ENCODE data around the gene C1QL2.

The C1QL2 gene

DNA sequence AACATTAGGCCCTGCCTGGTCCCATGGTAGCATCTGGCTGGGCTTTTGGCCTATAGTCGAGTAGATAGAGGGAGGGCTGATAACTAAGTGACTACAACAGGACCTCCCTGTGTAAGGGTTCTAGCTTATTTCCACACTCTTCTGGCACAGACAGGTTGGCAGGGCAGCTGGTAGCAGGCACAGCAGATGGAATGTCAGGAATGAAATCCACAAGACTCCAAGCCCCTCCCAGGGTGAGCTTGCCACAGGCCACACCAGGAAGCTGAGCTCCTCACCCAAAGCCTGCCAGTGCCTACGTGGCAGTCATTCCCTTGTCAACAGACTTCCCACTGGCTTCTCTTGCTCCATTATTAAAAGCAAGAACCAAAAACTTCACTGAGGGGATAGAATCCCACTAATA is 20.7 kb upstream of the C1QL2 start:
- DNase-seq (ENCODE audit: low spot score), result no peak

DNA sequence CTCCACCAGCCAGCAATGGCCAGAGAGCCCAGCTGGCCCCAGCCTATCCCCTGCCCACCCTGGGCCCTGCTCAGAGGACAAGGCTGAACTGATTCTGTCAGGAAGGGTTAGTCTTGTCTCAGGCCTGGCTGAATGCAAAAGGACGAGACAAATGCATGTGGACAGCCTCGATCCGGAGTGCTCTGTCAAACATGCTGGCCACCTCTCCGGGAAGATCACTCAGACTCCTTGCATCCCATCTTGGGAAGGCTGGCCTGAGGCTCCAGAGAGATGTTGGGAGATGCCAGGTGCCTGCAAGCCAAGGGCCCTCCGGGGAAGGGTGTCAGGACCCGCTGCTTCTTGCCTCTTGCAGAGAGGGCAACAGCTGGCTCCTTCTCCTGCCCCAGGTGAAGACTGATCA is 20.2 kb upstream of the C1QL2 start:
- DNase-seq (ENCODE audit: low spot score), result no peak

DNA sequence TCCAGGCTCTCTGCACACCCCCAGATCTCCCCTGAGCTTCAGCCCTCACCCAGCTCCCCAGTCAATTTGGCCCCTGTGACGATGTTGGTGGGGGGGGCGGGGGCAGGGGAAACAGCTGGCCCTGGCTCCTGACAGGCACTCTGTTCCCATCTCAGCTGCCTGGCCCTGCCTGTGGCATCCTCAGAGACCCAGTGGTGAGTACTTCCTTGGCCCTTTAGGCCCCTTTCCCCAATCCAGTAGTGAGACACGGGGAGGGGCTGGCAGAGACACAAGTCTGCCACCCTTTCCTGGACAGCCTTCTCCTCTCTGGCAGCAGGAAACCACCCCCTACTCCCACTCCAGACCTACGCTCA is 19.3 kb upstream of the C1QL2 start:
- no peak for DNase-seq (ENCODE audit: low spot score)

DNA sequence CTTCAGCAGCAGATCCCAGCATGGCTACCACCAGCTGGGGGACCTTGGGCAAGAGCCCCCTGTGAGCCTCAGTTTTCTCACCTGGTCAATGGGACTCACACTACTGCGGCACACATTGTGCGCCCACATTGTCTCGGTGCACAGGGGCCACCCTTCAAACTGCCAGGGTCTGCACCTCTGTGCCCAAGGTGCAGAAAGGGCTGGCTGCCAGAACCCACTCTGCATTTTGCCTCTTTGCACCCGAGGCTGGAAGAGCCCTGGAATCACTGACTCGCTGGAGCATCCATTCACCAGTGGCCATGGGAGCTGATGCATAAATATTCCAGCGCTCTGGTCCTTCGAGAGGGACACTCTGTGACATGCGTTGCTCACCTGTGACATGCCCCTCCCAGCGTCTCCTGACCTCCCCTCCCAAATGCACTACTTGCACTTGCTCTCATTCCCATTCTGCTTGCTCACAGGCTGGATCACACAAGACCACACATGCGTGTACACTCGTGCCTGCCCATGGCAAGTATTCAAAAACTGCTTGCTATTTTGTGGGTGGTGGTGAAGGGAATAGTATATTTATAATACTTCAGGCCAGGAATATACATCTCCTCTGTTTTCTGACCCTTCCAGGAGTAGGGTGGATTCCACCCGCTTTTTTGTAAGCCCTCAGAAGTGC is 18.8 kb upstream of the C1QL2 start:
- no peak for DNase-seq (ENCODE audit: low spot score)

DNA sequence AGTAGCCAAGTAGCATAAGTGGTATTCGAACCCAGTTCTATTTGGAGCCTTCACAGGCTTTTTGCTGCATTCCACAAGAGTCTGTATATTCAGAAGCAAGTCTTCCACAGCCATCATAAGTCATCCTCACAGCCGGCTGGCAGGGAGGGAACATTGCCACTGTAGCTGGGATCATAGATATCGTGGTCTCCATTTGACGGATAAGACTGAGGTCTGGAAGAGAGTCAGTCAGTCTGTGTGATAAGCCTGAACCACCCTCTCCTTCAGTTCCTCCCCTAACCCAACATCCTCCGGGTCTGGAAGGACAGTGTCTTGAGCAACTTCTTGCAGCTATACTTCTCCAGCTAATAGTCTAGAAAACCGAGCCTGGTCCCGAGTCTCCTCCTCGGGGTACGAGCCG is 17.0 kb upstream of the C1QL2 start:
- DNase-seq (ENCODE audit: low spot score), result no peak

DNA sequence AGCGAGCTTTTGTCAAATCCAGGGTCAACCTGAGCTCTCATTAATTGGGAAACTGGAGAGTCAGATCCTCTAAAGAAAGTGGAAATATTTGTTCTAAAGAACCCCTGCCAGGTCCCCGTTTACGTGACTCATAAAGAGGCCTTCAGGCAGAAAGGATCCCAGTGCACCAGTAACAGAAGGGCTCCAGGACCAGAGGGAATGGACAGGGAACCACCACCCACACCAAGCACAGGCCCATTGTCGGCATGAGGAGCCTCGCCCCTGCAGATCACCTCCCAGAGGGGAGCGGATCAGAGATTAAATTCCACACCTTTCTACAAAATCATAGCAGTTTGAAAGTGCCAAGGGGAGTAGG is 16.4 kb upstream of the C1QL2 start:
- DNase-seq (ENCODE audit: low spot score), result no peak

DNA sequence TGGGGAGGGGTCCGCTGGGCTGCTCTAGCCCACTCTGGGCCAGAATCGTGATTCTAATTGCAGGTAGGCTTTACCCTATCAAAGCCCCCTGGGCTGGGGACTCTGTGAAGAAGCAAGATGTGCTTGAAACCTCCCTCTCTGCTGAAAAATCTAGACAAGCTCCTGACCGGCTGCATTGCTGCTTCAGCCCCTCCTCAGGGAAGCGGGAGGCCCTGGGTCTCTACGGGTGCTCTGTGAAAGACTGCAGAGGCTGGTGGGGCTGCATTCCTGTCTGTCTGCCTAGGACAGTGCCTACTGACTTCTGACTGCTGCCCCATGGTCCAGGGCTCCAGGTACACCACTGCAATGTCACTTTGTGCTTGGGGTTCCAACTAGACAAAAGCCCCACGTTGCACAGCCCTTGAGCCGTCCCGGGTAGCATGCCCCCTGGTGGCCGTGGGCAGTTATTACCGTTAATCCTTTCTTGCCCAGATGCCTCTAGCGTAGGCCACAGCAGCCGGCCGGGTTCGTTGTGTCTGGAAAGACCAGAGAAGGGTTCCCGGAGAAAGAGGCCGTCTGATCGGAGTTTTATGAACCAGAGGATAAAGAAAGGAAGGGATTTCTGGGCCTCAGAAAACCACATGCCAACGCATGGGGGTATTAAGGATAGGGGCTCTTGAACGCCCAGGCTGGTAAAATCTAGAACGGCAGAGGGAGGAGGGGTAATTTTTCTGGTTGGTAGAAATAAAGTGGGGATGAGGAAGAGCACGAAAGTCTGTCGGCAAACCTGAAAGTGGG is 15.9 kb upstream of the C1QL2 start:
- no peak for DNase-seq (ENCODE audit: low spot score)

DNA sequence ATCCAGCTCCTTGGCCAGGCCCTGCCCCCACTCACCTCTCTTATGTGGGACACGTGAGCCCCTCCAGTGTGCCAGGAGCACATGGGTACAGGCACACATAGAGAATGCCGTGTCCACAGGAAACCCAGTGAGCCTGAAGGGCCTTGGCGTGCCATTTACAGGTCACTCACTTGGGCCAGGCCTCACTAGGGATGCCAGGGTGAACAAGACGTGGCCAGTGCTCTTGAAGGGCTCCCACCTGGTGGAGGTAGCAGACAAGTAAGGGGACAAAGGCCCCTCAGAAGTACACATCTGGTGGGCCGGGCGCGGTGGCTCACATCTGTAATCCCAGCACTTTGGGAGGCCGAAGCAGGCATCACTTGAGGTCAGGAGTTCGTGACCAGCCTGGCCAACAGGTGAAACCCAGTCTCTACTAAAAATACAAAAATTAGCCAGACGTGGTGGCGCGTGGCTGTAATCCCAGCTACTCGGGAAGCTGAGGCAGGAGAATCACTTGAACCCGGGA is 15.1 kb upstream of the C1QL2 start:
- no peak for DNase-seq (ENCODE audit: low spot score)

DNA sequence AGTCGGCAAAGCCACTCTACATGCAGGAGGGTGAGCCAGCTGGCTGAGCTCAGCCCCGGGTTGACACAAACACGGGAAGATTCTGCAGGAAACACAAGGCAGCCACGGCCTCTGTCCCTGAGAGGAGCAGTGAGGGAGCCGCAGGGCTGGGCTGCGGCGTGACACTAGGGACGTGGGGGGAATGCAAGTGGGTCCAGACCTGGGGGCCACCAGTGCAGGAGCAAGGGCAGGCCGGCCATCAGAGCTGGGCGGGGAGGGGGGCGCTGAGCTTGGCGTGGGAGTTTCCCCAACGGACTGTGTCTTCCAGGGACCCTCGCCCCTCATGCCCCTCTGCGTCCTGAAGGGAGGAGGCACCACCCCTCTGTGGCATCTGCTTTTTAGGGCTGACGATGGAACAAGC is 12.0 kb upstream of the C1QL2 start:
- no peak for DNase-seq (ENCODE audit: low spot score)

DNA sequence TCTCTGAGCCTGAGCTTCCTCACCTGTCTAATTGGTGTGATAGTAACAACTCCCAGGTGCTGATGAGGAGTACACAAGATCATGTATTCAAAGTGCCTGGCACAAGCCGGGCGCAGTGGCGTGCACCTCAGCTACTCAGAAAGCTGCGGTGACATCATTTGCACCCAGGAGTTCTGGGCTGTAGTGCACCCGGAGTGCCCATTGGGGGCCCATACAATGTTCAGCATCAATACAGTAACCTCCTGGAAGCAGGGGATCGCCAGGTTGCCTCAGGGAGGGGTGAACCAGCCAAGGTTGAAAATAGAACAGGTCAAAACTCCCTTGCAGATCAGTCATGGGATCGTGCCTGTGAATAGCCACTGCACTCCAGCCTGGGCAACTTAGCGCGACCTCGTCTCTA is 11.2 kb upstream of the C1QL2 start:
- DNase-seq (ENCODE audit: low spot score), result no peak

DNA sequence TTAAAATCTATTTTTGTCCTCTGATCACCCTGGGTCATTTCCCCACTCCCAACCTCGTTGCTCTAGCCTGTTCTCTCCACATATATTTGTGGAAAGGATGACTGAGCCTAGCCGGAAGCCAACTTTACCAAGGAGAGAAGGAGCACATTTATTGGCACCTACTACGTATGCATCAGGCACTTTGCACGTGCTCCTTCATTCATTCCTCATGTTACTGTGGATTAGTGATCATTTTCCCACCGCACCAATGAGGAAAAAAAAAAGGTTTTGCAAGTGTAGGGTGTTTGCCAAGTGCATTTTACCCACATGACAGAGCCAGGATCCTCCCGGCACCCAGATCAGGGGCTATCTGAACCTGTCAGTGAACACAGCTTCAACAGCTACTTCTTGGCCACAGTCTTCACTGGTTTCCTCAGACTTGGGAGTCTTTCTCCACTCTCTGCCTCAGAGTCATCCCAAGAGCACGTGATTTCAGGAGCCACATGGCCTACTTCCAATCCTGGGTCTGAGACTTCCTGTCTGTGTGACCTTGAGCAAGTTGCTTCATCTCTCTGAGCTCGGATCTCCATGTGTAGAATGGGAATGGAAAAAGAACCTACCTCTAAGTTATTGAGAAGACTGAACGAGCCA is 1.9 kb upstream of the C1QL2 start:
- DNase-seq (ENCODE audit: low spot score), result no peak

DNA sequence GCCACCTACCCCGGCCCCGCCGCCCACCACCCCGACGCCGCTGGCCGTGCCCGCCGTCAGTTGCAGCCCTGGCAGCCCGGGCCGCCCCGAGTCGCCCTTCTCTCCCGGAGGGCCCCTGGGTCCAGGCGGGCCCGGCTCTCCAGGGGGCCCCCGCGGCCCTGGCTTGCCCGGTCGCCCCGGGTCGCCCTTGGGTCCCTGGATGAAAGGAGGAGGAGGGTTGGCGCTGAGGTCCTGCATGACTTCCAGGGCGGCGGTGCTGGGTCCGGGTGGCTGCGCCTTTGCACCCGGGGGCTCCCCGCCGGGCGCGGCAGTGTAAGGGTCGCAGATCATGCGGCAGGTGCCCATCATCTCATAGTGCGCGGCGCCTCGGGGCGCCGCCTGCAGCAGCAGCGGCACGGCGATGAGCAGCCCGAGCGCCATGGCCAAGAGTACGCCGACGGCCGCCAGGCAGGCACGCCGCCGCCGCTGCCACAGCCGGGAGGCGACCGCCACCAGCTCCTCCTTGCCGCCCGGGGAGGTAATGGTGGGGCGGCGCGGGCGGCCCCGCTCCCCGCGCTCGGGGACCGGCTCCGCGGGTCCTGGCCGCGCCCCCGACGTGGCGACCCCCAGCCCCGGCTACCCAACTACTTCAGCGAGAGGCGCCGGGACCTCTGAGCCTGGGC is 570 bp downstream of the C1QL2 start:
- no peak for DNase-seq (ENCODE audit: low spot score)

DNA sequence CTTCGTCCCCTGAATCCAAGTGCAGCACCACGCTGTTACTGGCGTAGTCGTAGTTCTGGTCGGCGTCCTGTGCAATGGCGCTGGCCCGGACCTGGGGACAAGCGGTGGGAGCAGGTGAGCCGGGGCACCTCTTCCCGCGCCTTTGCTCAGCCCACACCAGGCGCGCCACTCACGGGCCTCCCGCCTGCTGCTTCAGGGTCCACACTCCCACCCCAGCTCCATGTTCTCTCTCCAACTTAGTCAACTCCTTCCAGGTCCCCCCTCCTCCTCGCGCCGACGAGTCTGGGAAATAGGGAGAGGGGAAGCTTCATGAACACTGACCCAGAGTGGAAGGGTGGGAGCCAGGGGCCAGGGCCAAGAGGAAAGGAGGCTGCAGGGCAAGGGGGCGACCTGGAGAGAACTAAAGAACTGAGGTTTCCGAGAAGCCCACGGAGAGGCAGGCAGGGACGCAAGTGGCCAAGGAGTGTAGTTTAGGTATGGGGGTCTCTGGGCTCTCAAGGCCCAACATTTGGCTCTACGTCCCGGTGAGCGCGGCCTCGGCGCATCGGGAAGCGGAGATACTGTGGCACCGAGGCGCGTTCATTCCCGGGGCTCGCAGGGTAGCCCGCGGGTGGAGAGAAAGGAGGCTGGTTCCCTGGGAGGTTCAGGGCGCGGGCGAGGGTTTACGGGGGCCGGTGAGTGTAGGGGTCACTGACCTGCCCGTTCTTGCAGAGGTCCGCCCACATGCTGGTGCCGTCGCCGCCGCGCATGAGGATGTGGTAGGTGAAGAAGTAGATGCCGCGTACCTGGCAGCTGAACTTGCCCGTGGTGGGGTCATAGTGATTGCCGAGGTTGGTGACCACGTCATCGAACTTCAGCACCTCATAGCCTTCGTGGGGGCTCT is 1.4 kb downstream of the C1QL2 start:
- DNase-seq (ENCODE audit: low spot score), result no peak

DNA sequence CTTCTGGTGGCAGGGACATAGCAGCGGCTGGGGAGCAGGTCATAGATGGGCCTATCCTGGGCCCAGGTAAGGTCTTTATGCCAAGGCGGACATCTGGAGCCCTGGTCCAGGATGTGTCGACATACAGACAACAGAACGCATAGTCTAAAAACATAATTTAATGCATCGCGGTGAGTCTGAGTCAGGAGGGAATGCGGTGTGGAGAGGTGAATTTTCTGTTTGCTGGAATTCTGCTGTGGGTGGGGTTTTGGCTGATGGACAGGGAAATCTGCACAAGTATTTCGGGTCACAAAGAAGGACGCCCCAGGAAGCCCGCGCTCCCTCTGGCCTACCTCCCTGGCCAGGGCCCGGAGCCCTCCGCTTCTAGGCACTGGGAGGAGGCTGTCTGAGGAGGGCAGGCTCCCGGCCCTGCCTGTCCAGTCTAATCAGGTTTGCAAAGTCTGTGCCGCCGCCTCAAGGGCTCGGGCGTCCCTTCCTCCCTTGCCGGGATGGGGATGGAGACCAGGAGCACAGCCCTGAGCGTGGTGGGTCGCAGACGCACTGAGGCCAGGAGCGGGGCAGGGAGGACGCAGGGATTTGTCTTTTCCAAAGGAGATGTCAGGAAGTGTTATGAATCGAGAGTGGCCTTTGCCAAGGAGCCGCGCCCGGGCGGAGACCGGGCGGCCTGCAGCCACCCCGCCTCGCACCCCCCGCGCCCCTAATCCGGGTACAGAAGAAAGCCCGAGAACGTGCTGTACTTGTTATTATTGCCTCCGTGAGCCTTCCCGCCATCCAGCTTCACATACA is 2.3 kb downstream of the C1QL2 start:
- no peak for DNase-seq (ENCODE audit: low spot score)

DNA sequence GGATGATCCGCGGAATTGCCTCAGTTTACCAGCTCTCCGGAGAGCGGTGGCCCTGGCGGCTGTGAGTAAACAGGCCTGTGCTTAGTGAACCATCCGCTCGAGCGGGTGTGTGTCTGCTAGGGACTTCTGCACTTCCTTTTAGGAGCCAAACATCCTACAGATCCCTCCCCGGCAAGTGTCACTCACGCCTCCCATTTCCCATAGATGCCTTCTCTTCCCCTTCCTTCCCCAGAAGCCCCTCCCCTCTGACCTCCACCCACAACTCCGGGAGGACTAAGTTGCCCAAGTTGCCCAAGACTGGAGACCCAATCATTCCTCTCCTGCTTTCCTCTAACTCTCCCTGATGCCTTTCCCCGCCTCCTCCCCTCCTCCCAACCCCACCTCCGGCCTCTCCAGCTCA is 2.9 kb downstream of the C1QL2 start:
- DNase-seq (ENCODE audit: low spot score), result no peak

DNA sequence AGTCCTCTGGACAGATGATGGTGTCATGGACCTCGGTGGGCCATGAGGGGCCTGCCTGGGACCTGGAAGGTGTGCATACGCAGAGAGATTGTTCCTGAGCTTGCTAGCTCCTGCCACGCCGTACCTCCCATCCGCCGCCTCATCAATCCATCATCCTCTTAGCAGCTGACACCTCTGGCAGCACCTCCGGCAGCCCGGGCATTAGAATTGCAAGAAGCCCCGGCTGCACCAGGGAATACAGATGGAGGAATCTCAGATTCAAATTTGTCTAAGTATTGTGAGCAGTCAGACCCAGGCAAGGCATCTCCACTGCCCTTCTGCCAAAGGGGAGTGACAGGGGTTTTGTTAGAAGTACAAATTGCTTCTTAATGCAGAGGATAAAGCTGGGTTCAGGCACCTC is 4.5 kb downstream of the C1QL2 start:
- DNase-seq (ENCODE audit: low spot score), result no peak

DNA sequence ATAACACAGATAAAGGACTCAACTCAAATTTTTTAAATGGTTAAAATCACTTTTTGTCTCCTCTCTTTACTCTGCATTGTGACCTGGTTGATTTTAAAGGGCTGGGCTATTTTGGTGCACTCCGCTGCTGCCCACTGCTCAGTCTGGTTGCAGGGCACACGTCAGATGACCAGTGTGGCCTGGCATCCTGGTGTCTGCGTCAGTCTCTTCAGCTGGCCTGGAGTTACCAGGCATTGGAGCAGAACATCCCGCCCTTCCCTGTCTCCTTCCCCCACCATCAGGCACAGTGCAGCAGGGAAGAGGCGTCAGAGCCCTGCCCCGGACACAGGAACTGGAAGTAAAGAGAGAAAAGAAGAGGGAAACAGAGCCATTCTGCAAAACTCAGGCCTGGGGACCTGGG is 8.9 kb downstream of the C1QL2 start:
- DNase-seq (ENCODE audit: low spot score), result no peak

DNA sequence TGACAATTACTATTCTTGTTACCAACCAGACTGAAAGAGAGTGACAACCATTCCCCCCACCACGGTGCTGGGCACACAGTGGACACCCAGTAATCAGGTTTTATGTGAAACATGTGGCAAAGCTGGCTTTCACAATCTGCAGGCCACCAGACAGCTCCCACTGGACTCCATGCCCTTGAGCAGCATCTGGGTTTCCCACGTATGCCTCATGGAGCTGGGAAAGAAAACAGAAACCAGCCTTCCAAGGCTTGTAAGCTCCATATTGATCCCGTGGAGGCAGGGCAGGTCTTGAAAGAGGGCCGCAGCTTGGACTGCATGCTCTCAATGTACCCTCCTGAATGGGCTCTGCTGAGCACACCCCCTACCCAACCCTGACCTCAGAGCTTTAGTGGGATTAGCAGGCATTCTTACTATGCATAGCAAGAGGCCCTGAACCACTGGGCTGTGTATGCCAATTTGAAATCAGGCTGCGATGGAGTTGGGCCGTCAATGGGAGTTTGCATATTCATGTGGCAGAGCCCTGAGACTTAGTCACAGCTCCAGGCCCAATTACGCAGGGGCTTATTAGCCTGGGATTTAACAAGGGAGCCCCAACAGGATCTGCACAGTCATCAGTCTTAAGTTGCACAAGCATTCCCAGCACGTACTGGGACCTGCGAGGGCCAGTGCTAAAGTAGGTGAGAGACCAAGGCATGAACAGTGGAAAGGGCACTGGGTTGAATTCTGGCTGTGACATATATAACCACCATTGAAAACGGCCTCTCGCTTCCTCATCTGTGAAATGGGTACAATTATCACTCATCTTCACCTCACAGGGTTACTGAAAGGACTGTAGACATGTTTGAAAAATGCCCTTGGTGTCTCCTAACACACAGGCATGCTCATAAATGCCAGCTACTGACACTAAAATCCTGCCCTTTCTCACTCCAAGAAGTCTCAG is 10.5 kb downstream of the C1QL2 start:
- DNase-seq (ENCODE audit: low spot score), result no peak

DNA sequence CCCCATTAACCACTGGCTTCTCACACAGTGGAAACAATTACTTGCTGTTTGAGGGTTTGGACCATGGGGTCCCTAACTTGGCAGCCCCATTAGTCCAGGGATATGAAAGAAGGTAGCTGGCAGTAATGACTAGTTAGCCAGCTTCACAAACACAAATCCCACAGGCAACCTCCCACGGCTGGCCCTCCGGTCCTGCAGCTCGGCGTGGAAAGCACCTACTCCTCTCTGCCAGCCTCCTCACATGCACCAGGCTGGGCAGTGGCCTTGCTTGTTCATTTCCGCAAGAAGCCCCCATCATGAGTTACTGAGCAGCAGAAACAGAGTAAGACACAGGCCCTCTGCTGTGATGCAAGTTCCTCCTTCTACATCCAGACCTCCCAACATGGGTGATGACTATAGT is 13.7 kb downstream of the C1QL2 start:
- no peak for DNase-seq (ENCODE audit: low spot score)

DNA sequence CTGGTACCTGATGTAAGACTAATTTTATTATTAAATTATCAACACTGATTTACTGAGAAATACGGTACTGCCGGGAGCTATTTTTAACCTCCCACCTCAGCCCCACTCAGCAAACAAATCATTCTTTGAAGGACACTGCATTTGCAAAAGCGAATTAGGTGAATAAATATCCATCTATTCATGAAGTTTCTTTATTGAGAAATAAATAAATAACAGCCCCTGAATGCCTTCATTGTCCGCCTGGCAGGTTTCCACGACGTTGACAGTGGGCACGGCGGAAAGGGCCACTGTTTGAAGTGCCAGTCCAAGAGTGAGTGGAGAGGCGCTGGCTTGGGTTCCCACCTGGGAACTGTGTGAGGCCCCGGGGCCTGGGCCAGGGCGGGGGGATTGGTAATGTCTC is 15.7 kb downstream of the C1QL2 start:
- DNase-seq (ENCODE audit: low spot score), result peak; percentile 70

Measured in globus pallidus (tissue), 1 donor.